ENCODE data around the gene COL5A3.

DNA sequence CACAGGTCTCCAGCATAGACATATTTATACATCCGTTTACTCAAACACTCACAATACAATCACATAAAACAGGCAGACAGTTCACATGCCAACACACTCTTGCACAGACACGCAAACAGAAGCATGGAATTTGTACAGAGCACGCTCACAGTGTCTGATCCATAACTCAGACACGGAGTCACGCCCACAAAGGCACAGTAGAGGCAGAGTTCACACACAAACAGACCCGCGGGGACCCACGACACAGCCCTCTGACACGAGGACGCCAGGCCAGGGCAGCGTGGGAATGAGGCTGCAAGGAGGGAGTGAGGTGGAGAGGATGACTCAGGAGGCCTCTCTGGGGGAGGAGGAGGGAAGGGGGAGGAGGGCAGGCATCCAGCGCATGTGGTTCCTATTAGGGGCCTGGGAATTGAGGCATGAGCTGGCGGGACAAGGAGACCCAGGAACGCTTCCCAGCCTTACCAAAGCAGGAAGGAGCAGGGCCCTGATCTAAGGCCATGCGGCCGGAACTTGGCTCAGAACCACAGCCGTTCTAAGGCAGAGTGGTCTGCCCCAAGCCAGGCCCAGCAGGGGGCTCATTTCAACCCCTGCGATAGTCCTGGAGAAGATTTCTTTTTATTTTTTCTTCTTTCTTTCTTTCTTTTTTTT is 64.9 kb downstream of the COL5A3 start:
- TF ChIP-seq, protein P1, sequence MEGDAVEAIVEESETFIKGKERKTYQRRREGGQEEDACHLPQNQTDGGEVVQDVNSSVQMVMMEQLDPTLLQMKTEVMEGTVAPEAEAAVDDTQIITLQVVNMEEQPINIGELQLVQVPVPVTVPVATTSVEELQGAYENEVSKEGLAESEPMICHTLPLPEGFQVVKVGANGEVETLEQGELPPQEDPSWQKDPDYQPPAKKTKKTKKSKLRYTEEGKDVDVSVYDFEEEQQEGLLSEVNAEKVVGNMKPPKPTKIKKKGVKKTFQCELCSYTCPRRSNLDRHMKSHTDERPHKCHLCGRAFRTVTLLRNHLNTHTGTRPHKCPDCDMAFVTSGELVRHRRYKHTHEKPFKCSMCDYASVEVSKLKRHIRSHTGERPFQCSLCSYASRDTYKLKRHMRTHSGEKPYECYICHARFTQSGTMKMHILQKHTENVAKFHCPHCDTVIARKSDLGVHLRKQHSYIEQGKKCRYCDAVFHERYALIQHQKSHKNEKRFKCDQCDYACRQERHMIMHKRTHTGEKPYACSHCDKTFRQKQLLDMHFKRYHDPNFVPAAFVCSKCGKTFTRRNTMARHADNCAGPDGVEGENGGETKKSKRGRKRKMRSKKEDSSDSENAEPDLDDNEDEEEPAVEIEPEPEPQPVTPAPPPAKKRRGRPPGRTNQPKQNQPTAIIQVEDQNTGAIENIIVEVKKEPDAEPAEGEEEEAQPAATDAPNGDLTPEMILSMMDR (conservative IDR thresholded peaks at IDR 0.05 in 1 of 2, IDR thresholded peaks at IDR 0.05 in 1 of 2; ENCODE audit: extremely low read depth in 1 of 2, insufficient read depth in 1 of 2, low read depth in 1 of 2, low read length in 2 of 2), result no peak
- TF ChIP-seq EZH2 (IDR thresholded peaks at IDR 0.05; ENCODE audit: borderline replicate concordance, low read length), result no peak
